MM.1S (cell line): Measurements from ENCODE around the gene FCN3.

Experiments used
- DNase-seq: peaks from one replicate; pipeline ENCODE4 v3.0.0-alpha.2; 2015
- H2AFZ ChIP-seq: fragments of 300-600 bp; sonication (generic); 2 replicates; pipeline ENCODE4 v1.6.0; 2016; ENCODE audit warnings: antibody characterized with exemption, low read length
- H3F3A ChIP-seq: fragments of 300-600 bp; sonication (generic); 2 replicates; pipeline ENCODE4 v1.6.1; 2016; ENCODE audit warnings: mild to moderate bottlenecking, antibody characterized with exemption, low read length, moderate library complexity, mixed read lengths; ENCODE audit not compliant: insufficient read depth
- H3K27ac ChIP-seq: fragments of 300-600 bp; sonication (generic); 2 replicates; pipeline ENCODE4 v1.5.1; 2016; ENCODE audit warnings: mild to moderate bottlenecking, low read length
- H3K27me3 ChIP-seq: fragments of 300-600 bp; sonication (generic); replicated peaks from 2 replicates; pipeline ENCODE4 v1.6.0; 2016; ENCODE audit warnings: low read length; ENCODE audit not compliant: insufficient read depth
- H3K36me3 ChIP-seq: fragments of 300-600 bp; sonication (generic); replicated peaks from 2 replicates; pipeline ENCODE4 v1.6.1; 2016; ENCODE audit warnings: mild to moderate bottlenecking, low read length, mixed read lengths; ENCODE audit not compliant: insufficient read depth
- H3K4me1 ChIP-seq: fragments of 300-600 bp; sonication (generic); 2 replicates; pipeline ENCODE4 v1.6.1; 2016; ENCODE audit warnings: low read length, mixed read lengths
- H3K4me2 ChIP-seq: fragments of 300-600 bp; sonication (generic); 2 replicates; pipeline ENCODE4 v1.6.0; 2016; ENCODE audit warnings: low read depth, low read length
- H3K4me3 ChIP-seq: fragments of 300-600 bp; sonication (generic); 2 replicates; pipeline ENCODE4 v1.5.1; 2016; ENCODE audit warnings: low read length, mixed read lengths
- H3K79me2 ChIP-seq: fragments of 300-600 bp; sonication (generic); 2 replicates; pipeline ENCODE4 v1.6.1; 2016; ENCODE audit warnings: mixed run types, low read length, mixed read lengths
- H3K9ac ChIP-seq: fragments of 300-600 bp; sonication (generic); 2 replicates; pipeline ENCODE4 v1.6.1; 2016; ENCODE audit warnings: low read length, mixed read lengths
- H3K9me2 ChIP-seq: fragments of 300-600 bp; sonication (generic); replicated peaks from 2 replicates; pipeline ENCODE4 v1.6.1; 2016; ENCODE audit warnings: mild to moderate bottlenecking, low read length, mixed read lengths; ENCODE audit not compliant: insufficient read depth
- H3K9me3 ChIP-seq: fragments of 300-600 bp; sonication (generic); replicated peaks from 2 replicates; pipeline ENCODE4 v1.6.1; 2016; ENCODE audit warnings: mild to moderate bottlenecking, low read length, mixed read lengths; ENCODE audit not compliant: insufficient read depth
- H4K20me1 ChIP-seq: fragments of 300-600 bp; sonication (generic); 2 replicates; pipeline ENCODE4 v1.6.1; 2016; ENCODE audit warnings: mild to moderate bottlenecking, low read length, moderate library complexity, mixed read lengths; ENCODE audit not compliant: insufficient read depth
- EZH2 ChIP-seq: fragments of 300-600 bp; sonication (generic); optimal IDR thresholded peaks from 2 replicates; pipeline ENCODE3; 2017; ENCODE audit warnings: low read depth, mild to moderate bottlenecking, antibody characterized with exemption, low read length, mixed read lengths
- EZH2phosphoT487 ChIP-seq: fragments of 300-600 bp; sonication (generic); IDR thresholded peaks from 2 replicates; pipeline ENCODE4 v1.6.1; 2018; ENCODE audit warnings: antibody characterized with exemption, low read length
- TF ChIP-seq, protein P1 (sequence below): fragments of 300-600 bp; sonication (generic); IDR thresholded peaks from 2 replicates; pipeline ENCODE4 v1.5.1; 2016; ENCODE audit warnings: antibody characterized with exemption, low read length, mixed read lengths

The FCN3 gene

DNA sequence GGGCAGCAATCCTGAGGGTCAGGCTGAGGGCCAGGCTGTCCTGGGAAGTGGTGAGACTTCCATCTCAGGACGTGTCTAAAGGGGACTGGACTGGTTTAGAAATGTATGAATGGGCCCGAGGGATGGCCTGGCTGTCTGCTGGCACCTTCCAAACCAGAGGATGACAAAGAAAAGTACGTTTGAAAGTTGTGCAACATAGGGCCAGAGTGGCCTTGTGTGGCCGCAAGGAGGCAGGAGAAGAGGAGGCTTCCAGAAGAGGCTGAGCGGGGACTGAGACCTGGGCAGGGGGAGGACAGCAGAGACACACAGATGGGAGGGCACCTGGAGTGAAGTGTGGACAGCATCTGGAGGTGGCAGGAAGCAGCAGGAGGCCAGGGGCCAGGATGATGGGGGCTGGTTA is 35.4 kb downstream of the FCN3 start:
- Histone ChIP-seq H3K27me3 (no peaks in the 10 kb centered on the region), H3K4me3 (no peak overlapping the region), H3K79me2 (no peaks in the 10 kb centered on the region), H3K9ac (no peak overlapping the region), H3K9me3 (no peaks in the 10 kb centered on the region), H3K4me1 (peaks cover 13% of the 10 kb centered on the region), H3K36me3 (no peaks in the 10 kb centered on the region; the same call in 1 of the 2 replicates), H4K20me1 (no peaks in the 10 kb centered on the region), H3K27ac (no peak overlapping the region), H3K9me2 (no peaks in the 10 kb centered on the region), H3F3A (no peaks in the 10 kb centered on the region), H2AFZ (no peak overlapping the region), H3K4me2 (no peak overlapping the region)
- TF ChIP-seq EZH2 (no peak), EZH2phosphoT487 (no peak)
- TF ChIP-seq, protein P1, sequence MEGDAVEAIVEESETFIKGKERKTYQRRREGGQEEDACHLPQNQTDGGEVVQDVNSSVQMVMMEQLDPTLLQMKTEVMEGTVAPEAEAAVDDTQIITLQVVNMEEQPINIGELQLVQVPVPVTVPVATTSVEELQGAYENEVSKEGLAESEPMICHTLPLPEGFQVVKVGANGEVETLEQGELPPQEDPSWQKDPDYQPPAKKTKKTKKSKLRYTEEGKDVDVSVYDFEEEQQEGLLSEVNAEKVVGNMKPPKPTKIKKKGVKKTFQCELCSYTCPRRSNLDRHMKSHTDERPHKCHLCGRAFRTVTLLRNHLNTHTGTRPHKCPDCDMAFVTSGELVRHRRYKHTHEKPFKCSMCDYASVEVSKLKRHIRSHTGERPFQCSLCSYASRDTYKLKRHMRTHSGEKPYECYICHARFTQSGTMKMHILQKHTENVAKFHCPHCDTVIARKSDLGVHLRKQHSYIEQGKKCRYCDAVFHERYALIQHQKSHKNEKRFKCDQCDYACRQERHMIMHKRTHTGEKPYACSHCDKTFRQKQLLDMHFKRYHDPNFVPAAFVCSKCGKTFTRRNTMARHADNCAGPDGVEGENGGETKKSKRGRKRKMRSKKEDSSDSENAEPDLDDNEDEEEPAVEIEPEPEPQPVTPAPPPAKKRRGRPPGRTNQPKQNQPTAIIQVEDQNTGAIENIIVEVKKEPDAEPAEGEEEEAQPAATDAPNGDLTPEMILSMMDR = no peak
- no peak for DNase-seq

DNA sequence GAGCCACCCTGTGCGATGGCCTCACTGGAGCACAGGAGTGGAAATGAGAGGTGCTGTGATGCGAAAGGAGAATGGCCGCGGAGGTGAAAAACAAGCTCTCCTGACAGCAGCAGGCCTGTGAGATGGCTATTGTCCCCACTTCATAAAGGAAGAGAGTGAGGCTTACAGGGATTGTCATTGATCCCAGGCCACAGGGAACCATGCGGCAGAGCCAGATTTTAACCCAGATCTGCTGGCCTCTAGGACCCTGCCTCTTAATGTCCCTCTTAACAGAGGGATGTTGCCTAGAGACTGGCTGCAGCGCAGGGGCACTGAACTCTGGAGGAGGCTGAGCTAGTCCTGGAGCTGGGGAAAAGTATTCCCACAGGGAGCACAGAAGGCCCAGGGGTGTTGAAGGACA is 35.9 kb downstream of the FCN3 start:
- no peaks in the 10 kb centered on the region; the same call in 1 of the 2 replicates for H3K36me3 ChIP-seq
- H3K9me3 ChIP-seq = no peaks in the 10 kb centered on the region
- no peak for TF ChIP-seq EZH2
- H3K9me2 ChIP-seq = no peaks in the 10 kb centered on the region
- H3K4me2 ChIP-seq = no peak overlapping the region
- no peak overlapping the region for H3K4me3 ChIP-seq
- peaks cover 13% of the 10 kb centered on the region for H3K4me1 ChIP-seq
- H3K9ac ChIP-seq = no peak overlapping the region
- H3K27me3 ChIP-seq = no peaks in the 10 kb centered on the region
- no peaks in the 10 kb centered on the region for H3K79me2 ChIP-seq
- H2AFZ ChIP-seq = no peak overlapping the region
- DNase-seq = no peak
- no peaks in the 10 kb centered on the region for H4K20me1 ChIP-seq
- H3K27ac ChIP-seq = no peak overlapping the region
- no peaks in the 10 kb centered on the region for H3F3A ChIP-seq

GRCh38 chr1:27336756-27337155 is 37.9 kb downstream of the FCN3 start:
- Histone ChIP-seq H3K4me2 (no peak overlapping the region), H3K79me2 (0 out of 2 replicates have a peak, but pooled peaks cover 3% of the 10 kb centered on the region), H3K36me3 (no peaks in the 10 kb centered on the region; the same call in 1 of the 2 replicates), H3K9me2 (no peaks in the 10 kb centered on the region), H3K9ac (no peak overlapping the region), H3K27me3 (no peaks in the 10 kb centered on the region), H3F3A (no peaks in the 10 kb centered on the region), H3K4me1 (peaks cover 7% of the 10 kb centered on the region), H3K27ac (no peak overlapping the region), H3K4me3 (no peak overlapping the region), H2AFZ (no peak overlapping the region), H4K20me1 (no peaks in the 10 kb centered on the region), H3K9me3 (no peaks in the 10 kb centered on the region)
- no peak for DNase-seq
- TF ChIP-seq EZH2phosphoT487 = no peak
- no peak for TF ChIP-seq EZH2
- TF ChIP-seq, protein P1 = no peak

GRCh38 chr1:27335506-27336422 is 38.9 kb downstream of the FCN3 start:
- H2AFZ ChIP-seq = no peak overlapping the region
- no peak overlapping the region for H3K4me2 ChIP-seq
- no peak overlapping the region for H3K27ac ChIP-seq
- no peaks in the 10 kb centered on the region for H3F3A ChIP-seq
- H3K9me2 ChIP-seq = no peaks in the 10 kb centered on the region
- peaks cover 11% of the 10 kb centered on the region for H3K79me2 ChIP-seq
- no peak for DNase-seq
- H3K4me1 ChIP-seq = no peaks in the 10 kb centered on the region
- H4K20me1 ChIP-seq = no peaks in the 10 kb centered on the region
- H3K9ac ChIP-seq = no peak overlapping the region
- no peaks in the 10 kb centered on the region for H3K9me3 ChIP-seq
- H3K27me3 ChIP-seq = no peaks in the 10 kb centered on the region
- TF ChIP-seq EZH2phosphoT487 (no peak), EZH2 (no peak)
- TF ChIP-seq, protein P1 = no peak
- H3K4me3 ChIP-seq = no peak overlapping the region
- no peaks in the 10 kb centered on the region; the same call in 1 of the 2 replicates for H3K36me3 ChIP-seq
